NCI-H1436 (cell line): ENCODE measurements around the gene APP.
"Not testable (repeated sequence)": the region's sequence is repeated elsewhere in the genome, so short reads cannot be mapped to it uniquely, and the experiment has no call there.

Experiments
- DNase-seq: peaks from one replicate; lab custom pipeline; 2025; lab: John Stamatoyannopoulos, UW

Gene APP

GRCh38 chr21:25938658-25939395, 231.7 kb downstream of the APP start:
- DNase-seq = no peak

DNA sequence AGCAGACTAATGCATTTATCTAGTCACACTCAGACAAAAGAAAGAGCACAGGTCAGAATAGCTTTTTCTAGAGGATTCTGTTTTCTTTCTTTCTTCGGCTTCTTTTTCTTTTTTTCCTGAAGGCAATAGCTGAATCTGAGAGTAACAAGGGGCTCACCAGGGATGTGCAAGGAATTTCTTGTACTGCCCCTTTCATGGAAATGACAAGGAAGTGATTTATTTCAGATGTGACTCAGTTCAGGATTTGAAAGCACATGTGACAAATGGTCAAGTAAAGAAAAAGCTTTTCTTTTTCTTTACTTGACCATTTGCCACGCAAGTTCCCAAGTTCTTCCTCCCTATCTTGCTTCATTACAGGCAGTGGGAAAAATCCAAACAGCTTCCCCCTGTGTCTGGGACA, 233.8 kb downstream of the APP start:
- DNase-seq = no peak

- no peak for DNase-seq
These were observed 235.8 kb downstream of the APP start for GRCh38 chr21:25934771-25935224.

GRCh38 chr21:25934130-25934529, 236.4 kb downstream of the APP start:
- DNase-seq = no peak

DNA sequence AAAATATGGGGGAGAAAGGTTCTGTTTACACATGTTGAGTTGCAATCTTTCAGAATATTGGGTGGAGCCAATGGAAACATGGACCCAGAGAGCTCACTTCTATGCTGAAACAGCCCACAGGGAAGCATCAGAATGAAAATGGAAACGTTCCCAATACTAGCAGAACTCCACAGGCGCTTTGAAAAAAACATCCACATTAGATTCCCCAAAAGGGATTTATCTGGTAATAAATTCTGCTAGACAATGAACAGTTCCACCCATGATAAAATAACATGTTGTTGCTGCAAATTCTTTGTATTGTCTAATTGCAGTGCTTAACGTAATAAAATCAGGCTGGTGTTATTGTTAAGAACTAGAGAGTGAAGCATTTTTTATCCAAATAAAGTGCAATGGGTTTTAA, 238.8 kb downstream of the APP start:
- DNase-seq = no peak

DNA sequence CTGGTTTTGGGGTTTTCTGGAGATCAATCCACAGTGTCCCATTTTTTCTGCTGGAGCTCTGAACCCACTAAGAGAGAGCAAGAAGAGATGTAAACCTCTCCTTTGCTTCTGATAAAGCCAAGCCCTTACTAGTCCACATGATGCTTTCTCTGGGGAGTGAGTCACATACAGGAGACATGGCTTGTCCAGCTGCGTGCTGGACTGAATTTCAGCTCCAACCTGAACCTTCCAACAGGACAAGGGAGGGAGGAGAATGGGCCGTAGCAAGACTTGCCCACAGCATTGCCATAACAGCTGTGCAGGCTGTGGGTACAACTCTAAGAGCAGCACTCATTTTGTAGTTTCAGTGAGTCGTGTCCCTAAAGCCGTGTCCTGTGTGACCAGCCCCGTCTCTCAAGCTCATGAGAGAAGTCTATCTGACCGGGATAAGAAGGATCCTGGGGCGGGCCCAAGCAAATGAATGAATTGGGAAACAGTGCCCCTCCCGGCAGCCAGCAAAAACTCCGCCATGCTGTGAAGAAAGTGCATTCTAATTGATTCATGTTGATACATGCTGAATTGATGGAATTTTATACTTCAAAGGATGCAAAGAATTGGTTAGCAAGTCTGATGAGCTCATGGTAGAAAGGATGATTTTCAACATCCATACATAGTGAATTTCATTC, 240.6 kb downstream of the APP start:
- no peak for DNase-seq

- DNase-seq = no peak
These were observed 243.2 kb downstream of the APP start for GRCh38 chr21:25927195-25927880.

DNA sequence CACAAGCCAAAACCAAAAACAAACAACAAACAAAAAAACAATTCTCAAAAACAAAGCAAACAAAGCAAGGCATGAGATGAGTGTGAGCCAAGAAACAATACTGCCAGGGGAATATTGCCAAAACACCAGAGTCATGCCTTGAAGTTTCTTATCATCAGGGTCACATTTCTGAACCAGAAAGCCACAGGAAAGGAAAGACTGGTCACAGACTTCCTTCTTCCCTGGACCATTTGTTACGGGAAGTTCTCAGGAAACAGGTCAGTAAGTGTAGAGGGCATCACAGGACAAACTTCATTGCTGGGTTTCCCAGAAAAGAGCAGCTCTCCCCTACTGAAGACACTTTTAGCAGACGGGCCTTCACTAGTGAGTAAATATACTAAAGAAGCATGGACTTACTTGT, 244.6 kb downstream of the APP start:
- DNase-seq = no peak

- DNase-seq = no peak
These were observed 245.3 kb downstream of the APP start for GRCh38 chr21:25925064-25925800.

- not testable (repeated sequence) for DNase-seq
These were observed 252.4 kb downstream of the APP start for GRCh38 chr21:25918152-25918551.

- DNase-seq = no peak
These were observed 254.3 kb downstream of the APP start for GRCh38 chr21:25916226-25916625.

GRCh38 chr21:25913479-25913878, 257.1 kb downstream of the APP start:
- DNase-seq = no peak

- no peak for DNase-seq
These were observed 258.2 kb downstream of the APP start for GRCh38 chr21:25912402-25912746.

- DNase-seq = no peak
These were observed 258.7 kb downstream of the APP start for GRCh38 chr21:25911730-25912401.

DNA sequence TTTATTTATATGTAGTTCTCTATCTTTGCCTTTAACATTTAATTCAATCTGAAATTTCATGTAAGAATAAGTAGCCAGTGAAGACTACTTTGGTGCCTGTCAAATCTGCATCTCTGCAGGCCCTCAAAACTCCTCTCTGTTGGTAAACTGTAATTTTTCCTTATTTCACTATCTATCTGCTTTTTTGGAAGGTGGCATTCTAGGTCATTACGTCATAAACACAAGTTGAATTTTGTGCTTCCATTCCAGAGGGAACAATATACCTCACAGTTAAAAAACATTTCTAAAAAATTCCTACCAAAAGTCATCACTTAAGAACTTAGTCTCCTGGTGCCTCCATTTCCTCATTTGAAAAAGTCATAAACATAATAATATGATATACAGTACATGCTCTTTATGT, 259.8 kb downstream of the APP start:
- DNase-seq = no peak

- no peak for DNase-seq
These were observed 261.2 kb downstream of the APP start for GRCh38 chr21:25909341-25909740.

DNA sequence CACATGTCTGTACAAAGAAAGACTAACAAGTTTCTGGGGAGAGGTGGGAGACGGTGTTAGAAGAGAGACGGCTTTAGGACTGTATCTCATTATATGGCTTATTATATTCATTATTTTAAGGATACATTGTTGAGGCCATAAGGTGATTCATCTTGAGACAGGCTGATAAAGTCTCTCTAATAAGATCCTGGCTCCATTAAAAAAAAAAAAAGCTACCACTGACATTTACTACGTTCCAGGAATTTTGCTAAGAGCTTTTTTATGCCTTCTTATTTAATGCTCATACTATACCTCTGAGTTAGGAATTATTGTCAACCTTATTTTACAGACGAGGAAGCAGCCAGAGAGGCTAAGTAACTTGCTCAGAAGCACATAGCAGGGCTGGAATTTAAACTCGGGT, 262.1 kb downstream of the APP start:
- DNase-seq = no peak

DNA sequence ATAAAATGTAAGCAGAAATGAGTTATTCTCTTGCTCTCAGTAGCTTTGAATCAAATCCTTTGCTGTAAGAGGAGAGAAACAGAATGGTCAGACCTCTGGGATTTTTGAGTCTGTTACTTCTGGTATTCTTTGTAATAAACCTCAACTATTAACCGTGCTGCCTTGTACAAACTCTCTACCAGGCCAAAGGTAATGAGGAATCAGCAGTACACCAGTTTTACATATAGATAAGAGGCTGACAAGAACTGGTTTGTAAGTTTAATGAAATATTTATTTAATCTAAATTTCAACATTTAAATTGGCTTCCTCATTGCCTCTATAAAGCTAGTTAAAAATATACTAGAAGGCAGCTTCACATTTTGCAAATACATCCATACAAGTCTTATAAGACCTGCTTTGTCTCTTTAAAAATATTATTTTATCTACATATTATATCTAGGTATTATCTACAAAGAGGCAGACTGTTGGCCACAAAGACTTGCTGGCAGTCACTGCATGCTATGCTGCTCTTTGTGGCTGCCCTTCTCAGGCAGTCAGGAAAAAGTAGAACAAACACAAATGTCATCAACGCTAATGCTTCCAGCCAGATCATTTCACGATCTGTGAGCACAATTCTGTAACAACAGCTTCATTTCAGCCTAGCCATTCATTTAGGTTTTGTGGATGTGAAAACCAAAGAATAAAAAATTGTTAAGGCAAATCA, 262.8 kb downstream of the APP start:
- DNase-seq = no peak

DNA sequence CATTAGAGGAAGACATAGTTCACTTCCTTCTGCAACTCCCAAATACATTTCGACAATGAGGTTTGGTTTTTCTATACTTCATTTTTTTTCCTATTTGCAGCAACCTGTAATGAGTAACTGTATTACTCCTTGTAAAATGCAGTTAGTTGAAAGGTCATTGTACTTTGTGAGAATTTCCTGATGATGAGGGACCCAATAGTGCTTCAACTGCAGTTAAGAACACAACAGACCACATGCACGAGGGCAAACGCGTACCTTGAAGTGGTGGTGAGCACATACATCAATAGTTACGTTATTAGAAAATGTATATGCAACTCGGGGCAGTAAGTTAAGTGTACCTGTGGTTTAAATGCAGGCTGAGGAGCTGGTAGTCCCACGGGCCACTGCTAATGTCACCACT, 264.0 kb downstream of the APP start:
- no peak for DNase-seq

- DNase-seq = no peak
These were observed 265.4 kb downstream of the APP start for GRCh38 chr21:25905126-25905525.

DNA sequence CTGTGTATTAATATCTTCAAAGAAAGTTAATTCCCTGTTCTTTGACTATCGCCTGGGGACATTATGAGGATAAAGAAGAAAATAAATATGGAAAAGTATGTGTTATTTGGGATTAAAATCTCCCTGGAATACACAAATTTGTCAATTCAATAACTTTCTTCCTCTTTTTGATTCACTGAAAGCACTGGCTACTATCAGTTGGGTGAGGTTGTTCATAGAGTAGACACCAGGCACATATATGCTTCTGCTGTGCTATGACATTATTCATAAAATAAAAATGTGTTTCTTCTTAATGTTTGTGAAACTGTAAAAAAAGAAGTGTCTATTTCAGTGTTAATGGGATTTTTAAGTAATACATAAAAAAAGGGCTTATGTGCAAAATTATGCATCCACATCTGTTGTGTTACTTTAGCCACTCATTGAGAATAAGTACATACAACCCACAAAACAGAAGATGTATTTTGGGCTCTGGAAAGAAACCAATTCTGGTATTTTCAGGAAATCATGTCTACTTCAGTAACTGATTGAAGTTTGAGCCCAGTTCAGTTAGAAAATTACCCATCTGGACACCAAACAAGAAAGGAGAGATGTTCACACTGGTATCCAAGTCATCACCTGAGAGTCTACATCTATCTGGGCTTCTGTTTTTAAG, 266.4 kb downstream of the APP start:
- no peak for DNase-seq
